ENCODE data around the gene ACKR2.
"Not testable (repeated sequence)": the region's sequence is repeated elsewhere in the genome, so short reads cannot be mapped to it uniquely, and the experiment has no call there.

The ACKR2 gene

DNA sequence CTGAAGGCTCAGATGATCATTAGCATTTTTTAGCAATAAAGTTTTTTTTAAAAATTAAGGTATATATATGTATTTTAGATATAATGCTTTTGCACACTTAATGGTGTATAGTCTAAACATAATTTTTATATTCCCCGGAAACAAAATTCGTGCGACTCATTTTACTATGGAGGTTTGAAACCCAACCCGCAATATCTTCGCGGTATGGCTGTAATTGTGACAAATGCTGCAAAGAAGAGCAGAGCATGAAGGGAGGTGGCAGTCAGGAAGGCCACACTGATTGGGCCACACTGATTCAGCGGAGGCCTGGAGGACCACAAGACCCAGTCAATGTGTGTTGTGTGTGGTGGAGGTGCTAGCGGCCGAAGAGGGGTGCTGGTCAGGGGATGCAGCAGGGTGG, 70.9 kb downstream of the ACKR2 start:
- FAIRE-seq (no peak), DNase-seq (ENCODE audit: insufficient read length, low spot score) (no peak)
- TF ChIP-seq, protein P1, sequence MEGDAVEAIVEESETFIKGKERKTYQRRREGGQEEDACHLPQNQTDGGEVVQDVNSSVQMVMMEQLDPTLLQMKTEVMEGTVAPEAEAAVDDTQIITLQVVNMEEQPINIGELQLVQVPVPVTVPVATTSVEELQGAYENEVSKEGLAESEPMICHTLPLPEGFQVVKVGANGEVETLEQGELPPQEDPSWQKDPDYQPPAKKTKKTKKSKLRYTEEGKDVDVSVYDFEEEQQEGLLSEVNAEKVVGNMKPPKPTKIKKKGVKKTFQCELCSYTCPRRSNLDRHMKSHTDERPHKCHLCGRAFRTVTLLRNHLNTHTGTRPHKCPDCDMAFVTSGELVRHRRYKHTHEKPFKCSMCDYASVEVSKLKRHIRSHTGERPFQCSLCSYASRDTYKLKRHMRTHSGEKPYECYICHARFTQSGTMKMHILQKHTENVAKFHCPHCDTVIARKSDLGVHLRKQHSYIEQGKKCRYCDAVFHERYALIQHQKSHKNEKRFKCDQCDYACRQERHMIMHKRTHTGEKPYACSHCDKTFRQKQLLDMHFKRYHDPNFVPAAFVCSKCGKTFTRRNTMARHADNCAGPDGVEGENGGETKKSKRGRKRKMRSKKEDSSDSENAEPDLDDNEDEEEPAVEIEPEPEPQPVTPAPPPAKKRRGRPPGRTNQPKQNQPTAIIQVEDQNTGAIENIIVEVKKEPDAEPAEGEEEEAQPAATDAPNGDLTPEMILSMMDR (IDR thresholded peaks at IDR 0.05; ENCODE audit: insufficient read depth, missing control alignments) = no peak

DNA sequence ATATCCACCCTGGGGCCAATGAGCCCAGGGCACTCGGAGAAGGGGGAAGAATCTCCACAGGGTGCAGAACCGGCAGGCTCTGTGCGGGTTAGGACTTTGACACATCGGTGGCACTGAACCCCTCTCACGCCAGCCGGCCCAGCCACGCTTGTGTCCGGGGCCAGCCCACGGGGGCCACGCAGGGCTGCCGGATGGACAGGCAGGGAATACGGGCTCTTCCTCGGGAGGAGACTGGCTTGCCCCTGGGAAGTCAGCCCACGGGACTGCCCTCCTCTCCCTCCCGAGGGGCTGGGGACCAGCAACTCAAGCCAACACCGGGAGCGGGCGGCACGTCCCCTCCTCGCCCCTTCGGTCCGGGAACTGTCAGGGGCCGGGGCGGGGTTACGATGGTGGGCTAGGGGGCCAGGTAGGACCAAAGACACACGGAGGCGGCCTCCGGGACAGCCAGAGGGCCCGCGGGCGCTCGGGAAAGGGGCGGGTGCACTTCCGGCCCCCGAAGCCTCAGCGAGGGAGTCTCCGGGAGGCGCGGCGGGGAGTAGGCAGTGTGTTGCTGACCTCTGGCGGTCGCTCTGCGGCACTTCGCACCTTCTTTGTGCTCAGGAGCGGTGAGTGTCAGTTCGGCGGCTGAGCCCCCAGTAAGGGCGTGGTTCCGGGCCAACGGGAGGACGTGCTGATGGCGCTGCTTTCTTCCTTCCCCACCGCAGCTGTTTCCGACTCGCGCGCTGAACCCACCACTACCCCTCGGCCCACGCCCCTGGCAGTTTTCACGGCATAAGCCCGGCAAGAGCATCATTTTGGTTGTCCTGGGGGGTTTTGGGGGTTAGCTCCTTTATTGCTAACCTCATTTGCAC, 71.6 kb downstream of the ACKR2 start:
- FAIRE-seq (no peak), DNase-seq (ENCODE audit: insufficient read length, low spot score) (peak; percentile 94)
- TF ChIP-seq, protein P1 (IDR thresholded peaks at IDR 0.05; ENCODE audit: insufficient read depth, missing control alignments) = peak; percentile 86

GRCh38 chr3:42883251-42883930, 74.1 kb downstream of the ACKR2 start:
- FAIRE-seq; DNase-seq (ENCODE audit: insufficient read length, low spot score): not testable (repeated sequence)

- TF ChIP-seq, protein P1 (IDR thresholded peaks at IDR 0.05; ENCODE audit: insufficient read depth, missing control alignments) = no peak
- no peak for FAIRE-seq
- DNase-seq (ENCODE audit: insufficient read length, low spot score) = no peak
These were observed 75.1 kb downstream of the ACKR2 start for GRCh38 chr3:42884324-42884723.

DNA sequence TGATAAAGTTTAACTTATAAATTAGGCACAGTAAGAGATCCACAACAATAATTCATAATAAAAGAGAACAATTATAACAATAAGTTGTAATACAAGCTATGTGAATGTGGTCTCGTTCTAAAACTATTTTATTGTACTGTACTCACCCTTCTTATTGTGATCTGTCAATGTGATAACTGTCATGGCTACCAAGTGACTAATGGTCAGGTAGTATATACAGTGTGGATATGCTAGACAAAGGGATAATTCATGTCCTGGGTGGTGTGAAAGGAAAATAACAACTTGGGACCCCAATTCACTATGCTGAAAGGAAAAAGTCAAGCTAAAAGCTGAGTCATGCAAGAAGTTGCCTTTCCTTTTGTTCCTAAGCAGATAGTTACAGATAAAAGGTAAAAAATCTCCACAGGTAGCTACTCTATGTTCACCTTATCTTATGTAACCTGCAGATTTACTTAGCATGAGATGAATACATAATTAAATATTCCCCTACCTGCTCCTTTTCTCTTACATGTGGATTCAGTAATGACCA, 77.1 kb downstream of the ACKR2 start:
- FAIRE-seq = no peak
- no peak for DNase-seq (ENCODE audit: insufficient read length, low spot score)
- TF ChIP-seq, protein P1 (IDR thresholded peaks at IDR 0.05; ENCODE audit: insufficient read depth, missing control alignments) = no peak

- no peak for DNase-seq (ENCODE audit: insufficient read length, low spot score)
- TF ChIP-seq, protein P1 (IDR thresholded peaks at IDR 0.05; ENCODE audit: insufficient read depth, missing control alignments) = no peak
- FAIRE-seq = no peak
These were observed 77.8 kb downstream of the ACKR2 start for GRCh38 chr3:42887084-42887483.

GRCh38 chr3:42891042-42891441, 81.8 kb downstream of the ACKR2 start:
- DNase-seq (ENCODE audit: insufficient read length, low spot score) (no peak), FAIRE-seq (no peak)
- TF ChIP-seq, protein P1 (IDR thresholded peaks at IDR 0.05; ENCODE audit: insufficient read depth, missing control alignments) = no peak

All from D721Med (cell line).